A673 (cell line): Measurements from ENCODE around the gene HOXC12. TPM values are rescaled to one million over a fixed set of nuclear protein-coding genes. Genes with fewer than 3 reads are reported as not detected.
A peak's percentile ranks its signal among the peaks of the same experiment; 100 is the strongest.

Experiments used
- BruUV-seq: library from RNA; stranded (reverse); fragments of 400-500 nt; replicated peaks from 2 replicates; lab custom pipeline; 2021; lab: Mats Ljungman, UMichigan
- CTCF ChIA-PET: fragments of 300-600 bp; sonication (Branson Sonifier 250); formaldehyde crosslinking; loops from one replicate; lab custom pipeline; 2022; ENCODE audit warnings: antibody characterized with exemption; lab: Charles Lee
- POLR2A ChIA-PET: fragments of 300-600 bp; sonication (Branson Sonifier 250); formaldehyde crosslinking; loops from one replicate; lab custom pipeline; 2022; ENCODE audit warnings: antibody characterized with exemption; ENCODE audit not compliant: low non-redundant PET; lab: Charles Lee
- DNase-seq: peaks from one replicate; pipeline ENCODE4 v3.0.0-alpha.2; 2015; ENCODE audit warnings: low spot score
- H3K27ac ChIP-seq: fragments of 200-600 bp; sonication (generic); 2 replicates; pipeline ENCODE4 v1.5.1; 2016; ENCODE audit warnings: mixed run types, low read depth, mild to moderate bottlenecking, mixed read lengths, antibody characterized with exemption, low read length; ENCODE audit not compliant: poor library complexity, severe bottlenecking
- H3K27me3 ChIP-seq: fragments of 200-600 bp; sonication (generic); replicated peaks from 2 replicates; pipeline ENCODE4 v1.6.1; 2017; ENCODE audit warnings: mixed run types, low read depth, mild to moderate bottlenecking, mixed read lengths, antibody characterized with exemption, low read length; ENCODE audit not compliant: insufficient read depth, poor library complexity
- H3K36me3 ChIP-seq: fragments of 200-600 bp; sonication (generic); 2 replicates; pipeline ENCODE4 v1.6.1; 2016; ENCODE audit warnings: mixed run types, mild to moderate bottlenecking, mixed read lengths, antibody characterized with exemption, low read length; ENCODE audit not compliant: insufficient read depth, poor library complexity, severe bottlenecking
- H3K4me1 ChIP-seq: fragments of 200-600 bp; sonication (generic); 2 replicates; pipeline ENCODE4 v1.6.1; 2017; ENCODE audit warnings: mixed run types, mild to moderate bottlenecking, mixed read lengths, antibody characterized with exemption, low read length; ENCODE audit not compliant: insufficient read depth, poor library complexity, severe bottlenecking
- H3K4me3 ChIP-seq: fragments of 200-600 bp; sonication (generic); 2 replicates; pipeline ENCODE4 v1.5.1; 2016; ENCODE audit warnings: low read depth, mixed run types, mild to moderate bottlenecking, mixed read lengths, low read length; ENCODE audit not compliant: poor library complexity, severe bottlenecking
- H3K9me3 ChIP-seq: fragments of 200-600 bp; sonication (generic); 2 replicates; pipeline ENCODE4 v1.6.1; 2016; ENCODE audit warnings: mixed run types, low read depth, mild to moderate bottlenecking, mixed read lengths, antibody characterized with exemption, low read length; ENCODE audit not compliant: poor library complexity, severe bottlenecking
- CTCF ChIP-seq: fragments of 300-800, 200-600 bp; sonication (generic); conservative IDR thresholded peaks from 2 replicates; pipeline ENCODE4 v1.5.1; 2017; ENCODE audit warnings: low read depth, mild to moderate bottlenecking, antibody characterized with exemption, low read length, moderate library complexity, mixed read lengths
- EZH2 ChIP-seq: fragments of 200-600 bp; sonication (generic); IDR thresholded peaks from 2 replicates; pipeline ENCODE4 v1.6.1; 2017; ENCODE audit warnings: borderline replicate concordance, low read depth, mild to moderate bottlenecking, mixed read lengths, antibody characterized with exemption, low read length; ENCODE audit not compliant: poor library complexity, severe bottlenecking
- intact Hi-C: fragments of 100-400 bp; cut with micrococcal nuclease; formaldehyde crosslinking; loops from one replicate; pipeline ENCODE4 v1.10.0; 2022; ENCODE audit not compliant: unreplicated experiment
- total RNA-seq: library from RNA; stranded (reverse); gene quantifications from 2 replicates; pipeline ENCODE4 v1.2.3, GENCODE V29; 2021

The HOXC12 gene
- total RNA-seq, 1 experiment from 2014 or later = 4.6 TPM

GRCh38 chr12:53974084-53975063 lies 19.7 kb downstream of the HOXC12 start, which contains the start of gene HOTAIR:
HOTAIR (minus strand) TSS chr12:53974954.
- intact Hi-C loops = no loop called here
- DNase-seq = peak; percentile 83
- H3K4me3 ChIP-seq = peak within 1 kb of the TSS; percentile 88

DNA sequence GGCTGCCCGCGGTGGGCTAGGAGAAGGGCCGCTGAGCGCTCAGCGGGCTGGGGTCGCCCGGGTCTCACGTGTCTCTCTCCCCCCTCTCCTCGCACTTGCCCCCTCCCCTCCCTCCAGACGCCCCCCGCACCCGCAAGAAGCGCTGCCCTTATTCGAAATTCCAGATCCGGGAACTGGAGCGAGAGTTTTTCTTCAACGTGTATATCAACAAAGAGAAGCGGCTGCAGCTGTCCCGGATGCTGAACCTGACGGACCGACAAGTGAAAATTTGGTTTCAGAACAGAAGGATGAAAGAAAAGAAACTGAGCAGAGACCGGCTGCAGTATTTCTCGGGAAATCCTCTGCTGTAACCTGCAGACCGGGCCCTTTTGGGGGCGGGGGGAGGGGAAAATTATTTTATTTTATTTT lies 20.4 kb downstream of the HOXC12 start:
- H3K27ac ChIP-seq = peak overlapping the region; percentile 91
- H3K36me3 ChIP-seq = no peaks in the 10 kb centered on the region
- no peaks in the 10 kb centered on the region for H3K27me3 ChIP-seq
- TF ChIP-seq EZH2 (no peak), CTCF (no peak)
- H3K9me3 ChIP-seq = peaks cover 6% of the 10 kb centered on the region
- peak; percentile 40 for DNase-seq
- ChIA-PET CTCF (no interaction called here), POLR2A (no interaction called here)
- no TSS peak for BruUV-seq
- intact Hi-C loops = no loop called here
- H3K4me3 ChIP-seq = peak overlapping the region; percentile 88
- H3K4me1 ChIP-seq = peaks cover 46% of the 10 kb centered on the region

More at GRCh38 chr12:53974084-53975063, 19.7 kb downstream of the HOXC12 start, which contains the start of gene HOTAIR:
- peak within 1 kb of the TSS; percentile 91 for H3K27ac ChIP-seq
- H3K9me3 ChIP-seq = peaks cover 6% of the 10 kb centered on the region
- no peaks in the 10 kb centered on the region for H3K27me3 ChIP-seq
- peaks cover 41% of the 10 kb centered on the region for H3K4me1 ChIP-seq
- BruUV-seq = no TSS peak
- POLR2A ChIA-PET = interaction anchor here (0.5 kb wide), 1 partner anchor 20 kb away, joined by 3 read pairs; no protein-coding TSS in a partner anchor
- TF ChIP-seq EZH2 (no peak), CTCF (no peak)
- CTCF ChIA-PET = no interaction called here
- no peaks in the 10 kb centered on the region for H3K36me3 ChIP-seq

GRCh38 chr12:53975479-53976152 lies 20.9 kb downstream of the HOXC12 start:
- no peak for TF ChIP-seq CTCF
- TF ChIP-seq EZH2 = no peak
- CTCF ChIA-PET = interaction anchor here (0.6 to 1.1 kb wide), 2 partner anchors 9 to 208 kb away, joined by 6 to 8 read pairs; partner anchors contain the start of gene HOXC10
- Histone ChIP-seq H3K4me1 (peaks cover 50% of the 10 kb centered on the region), H3K9me3 (peaks cover 6% of the 10 kb centered on the region), H3K27ac (no peak overlapping the region), H3K4me3 (no peak overlapping the region), H3K36me3 (no peaks in the 10 kb centered on the region), H3K27me3 (no peaks in the 10 kb centered on the region)
- POLR2A ChIA-PET = no interaction called here
- BruUV-seq = TSS peak; percentile 71
- intact Hi-C loops = no loop called here
- DNase-seq = no peak
